Body of pancreas (tissue), 4 donors: Measurements from ENCODE around the gene CHI3L2.

Experiments
- CTCF ChIP-seq, 7 experiments: fragments of 450-650 bp in 4 of 7; fragments of 200-600 bp in 3 of 7; sonication (generic) in 3 of 7; IDR thresholded peaks; one replicate each; pipeline ENCODE4 v1.5.1; 2016 to 2019; ENCODE audit warnings: antibody characterized with exemption in 7 of 7
- POLR2A ChIP-seq, 3 donors: fragments of 450-650 bp; IDR thresholded peaks; one replicate each; pipeline ENCODE4 v1.6.1; 2016; ENCODE audit warnings: antibody characterized with exemption in 3 of 3, mild to moderate bottlenecking in 2 of 3

GRCh38 chr1:111274653-111275052, 47.1 kb downstream of the CHI3L2 start:
- TF ChIP-seq CTCF (IDR thresholded peaks at IDR 0.05), result no peak
- TF ChIP-seq POLR2A (IDR thresholded peaks at IDR 0.05), result no peak
